Measurements from ENCODE around the gene CLASP1. TPM values are rescaled to one million over a fixed set of nuclear protein-coding genes. Genes with fewer than 3 reads are reported as not detected.

CLASP1 gene
- total and polyA plus RNA-seq, 2 experiments from 2014 or later: 16.6 to 56.3 TPM

DNA sequence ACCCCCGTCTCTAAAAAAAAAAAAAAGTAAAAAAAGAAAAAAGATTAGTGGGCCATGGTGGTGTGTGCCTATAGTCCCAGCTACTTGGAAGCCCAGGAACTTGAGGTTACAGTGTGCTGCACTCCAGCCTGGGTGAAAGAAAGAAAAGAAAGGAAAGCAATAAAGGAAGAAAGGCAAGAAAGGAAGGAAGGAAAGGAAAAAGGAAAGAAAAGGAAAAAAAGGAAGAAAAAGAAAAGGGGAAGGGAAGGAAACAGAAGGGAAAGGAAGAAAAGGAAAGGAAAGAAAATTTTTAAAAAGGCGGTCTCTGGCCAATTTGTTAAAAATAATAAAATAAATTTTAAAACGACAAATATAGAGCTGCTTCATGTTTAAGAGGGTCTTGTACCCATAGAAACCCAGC lies 192.9 kb downstream of the CLASP1 start:
- Histone ChIP-seq H3K4me1 (ENCODE audit: insufficient read depth) (no peaks in the 10 kb centered on the region), H4K20me1 (replicated peaks; ENCODE audit: insufficient read depth) (peaks cover 3% of the 10 kb centered on the region; the same call in 1 of the 2 replicates), H3K4me3 (no peak overlapping the region), H3F3A (replicated peaks; ENCODE audit: low read depth) (no peaks in the 10 kb centered on the region), H3K79me2 (replicated peaks; ENCODE audit: insufficient read depth) (no peaks in the 10 kb centered on the region), H3K36me3 (ENCODE audit: insufficient read depth) (no peaks in the 10 kb centered on the region; the same call in 1 of the 2 replicates), H3K27me3 (ENCODE audit: insufficient read depth) (no peaks in the 10 kb centered on the region), H3K4me2 (no peak overlapping the region), H3K27ac (ENCODE audit: low read depth) (no peak overlapping the region), H2AFZ (no peak overlapping the region), H3K9me2 (ENCODE audit: insufficient read depth) (no peaks in the 10 kb centered on the region)
- TF ChIP-seq, protein P1, sequence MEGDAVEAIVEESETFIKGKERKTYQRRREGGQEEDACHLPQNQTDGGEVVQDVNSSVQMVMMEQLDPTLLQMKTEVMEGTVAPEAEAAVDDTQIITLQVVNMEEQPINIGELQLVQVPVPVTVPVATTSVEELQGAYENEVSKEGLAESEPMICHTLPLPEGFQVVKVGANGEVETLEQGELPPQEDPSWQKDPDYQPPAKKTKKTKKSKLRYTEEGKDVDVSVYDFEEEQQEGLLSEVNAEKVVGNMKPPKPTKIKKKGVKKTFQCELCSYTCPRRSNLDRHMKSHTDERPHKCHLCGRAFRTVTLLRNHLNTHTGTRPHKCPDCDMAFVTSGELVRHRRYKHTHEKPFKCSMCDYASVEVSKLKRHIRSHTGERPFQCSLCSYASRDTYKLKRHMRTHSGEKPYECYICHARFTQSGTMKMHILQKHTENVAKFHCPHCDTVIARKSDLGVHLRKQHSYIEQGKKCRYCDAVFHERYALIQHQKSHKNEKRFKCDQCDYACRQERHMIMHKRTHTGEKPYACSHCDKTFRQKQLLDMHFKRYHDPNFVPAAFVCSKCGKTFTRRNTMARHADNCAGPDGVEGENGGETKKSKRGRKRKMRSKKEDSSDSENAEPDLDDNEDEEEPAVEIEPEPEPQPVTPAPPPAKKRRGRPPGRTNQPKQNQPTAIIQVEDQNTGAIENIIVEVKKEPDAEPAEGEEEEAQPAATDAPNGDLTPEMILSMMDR (conservative IDR thresholded peaks at IDR 0.05; ENCODE audit: low read depth in 2 of 2): no peak
- TF ChIP-seq JUNB (IDR thresholded peaks at IDR 0.05; ENCODE audit: unreplicated experiment): no peak
- no peak for TF ChIP-seq NANOG (IDR thresholded peaks at IDR 0.05; ENCODE audit: borderline replicate concordance)
- TF ChIP-seq EZH2phosphoT487 (IDR thresholded peaks at IDR 0.05; ENCODE audit: unreplicated experiment): no peak
- TF ChIP-seq, protein P2, sequence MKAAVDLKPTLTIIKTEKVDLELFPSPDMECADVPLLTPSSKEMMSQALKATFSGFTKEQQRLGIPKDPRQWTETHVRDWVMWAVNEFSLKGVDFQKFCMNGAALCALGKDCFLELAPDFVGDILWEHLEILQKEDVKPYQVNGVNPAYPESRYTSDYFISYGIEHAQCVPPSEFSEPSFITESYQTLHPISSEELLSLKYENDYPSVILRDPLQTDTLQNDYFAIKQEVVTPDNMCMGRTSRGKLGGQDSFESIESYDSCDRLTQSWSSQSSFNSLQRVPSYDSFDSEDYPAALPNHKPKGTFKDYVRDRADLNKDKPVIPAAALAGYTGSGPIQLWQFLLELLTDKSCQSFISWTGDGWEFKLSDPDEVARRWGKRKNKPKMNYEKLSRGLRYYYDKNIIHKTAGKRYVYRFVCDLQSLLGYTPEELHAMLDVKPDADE (IDR thresholded peaks at IDR 0.05): no peak
- no peak for TF ChIP-seq ZNF462 (CRISPR knock-in tag; IDR thresholded peaks at IDR 0.05)
- TF ChIP-seq ZNF331 (CRISPR knock-in tag; IDR thresholded peaks at IDR 0.05; ENCODE audit: low read depth): no peak
- TF ChIP-seq STAT1 (IDR thresholded peaks at IDR 0.05; ENCODE audit: unreplicated experiment): no peak
- TF ChIP-seq, protein P3, sequence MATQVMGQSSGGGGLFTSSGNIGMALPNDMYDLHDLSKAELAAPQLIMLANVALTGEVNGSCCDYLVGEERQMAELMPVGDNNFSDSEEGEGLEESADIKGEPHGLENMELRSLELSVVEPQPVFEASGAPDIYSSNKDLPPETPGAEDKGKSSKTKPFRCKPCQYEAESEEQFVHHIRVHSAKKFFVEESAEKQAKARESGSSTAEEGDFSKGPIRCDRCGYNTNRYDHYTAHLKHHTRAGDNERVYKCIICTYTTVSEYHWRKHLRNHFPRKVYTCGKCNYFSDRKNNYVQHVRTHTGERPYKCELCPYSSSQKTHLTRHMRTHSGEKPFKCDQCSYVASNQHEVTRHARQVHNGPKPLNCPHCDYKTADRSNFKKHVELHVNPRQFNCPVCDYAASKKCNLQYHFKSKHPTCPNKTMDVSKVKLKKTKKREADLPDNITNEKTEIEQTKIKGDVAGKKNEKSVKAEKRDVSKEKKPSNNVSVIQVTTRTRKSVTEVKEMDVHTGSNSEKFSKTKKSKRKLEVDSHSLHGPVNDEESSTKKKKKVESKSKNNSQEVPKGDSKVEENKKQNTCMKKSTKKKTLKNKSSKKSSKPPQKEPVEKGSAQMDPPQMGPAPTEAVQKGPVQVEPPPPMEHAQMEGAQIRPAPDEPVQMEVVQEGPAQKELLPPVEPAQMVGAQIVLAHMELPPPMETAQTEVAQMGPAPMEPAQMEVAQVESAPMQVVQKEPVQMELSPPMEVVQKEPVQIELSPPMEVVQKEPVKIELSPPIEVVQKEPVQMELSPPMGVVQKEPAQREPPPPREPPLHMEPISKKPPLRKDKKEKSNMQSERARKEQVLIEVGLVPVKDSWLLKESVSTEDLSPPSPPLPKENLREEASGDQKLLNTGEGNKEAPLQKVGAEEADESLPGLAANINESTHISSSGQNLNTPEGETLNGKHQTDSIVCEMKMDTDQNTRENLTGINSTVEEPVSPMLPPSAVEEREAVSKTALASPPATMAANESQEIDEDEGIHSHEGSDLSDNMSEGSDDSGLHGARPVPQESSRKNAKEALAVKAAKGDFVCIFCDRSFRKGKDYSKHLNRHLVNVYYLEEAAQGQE (IDR thresholded peaks at IDR 0.05; ENCODE audit: unreplicated experiment): no peak
- no peak for TF ChIP-seq CREB1 (CRISPR knock-in tag; IDR thresholded peaks at IDR 0.05; ENCODE audit: low read depth)
- no peak for ATAC-seq
- no peak for DNase-seq (ENCODE audit: low spot score)
- no peaks in the 10 kb centered on the region for H3K4me1 Mint-ChIP-seq
- peaks cover 5% of the 10 kb centered on the region for H3K27me3 Mint-ChIP-seq (ENCODE audit: insufficient read depth, low read depth, poor library complexity)
- H3K27ac Mint-ChIP-seq: no peak overlapping the region
- H3K9me3 Mint-ChIP-seq: no peaks in the 10 kb centered on the region
- peaks cover 14% of the 10 kb centered on the region; the same call in 2 of the 3 replicates for H3K36me3 Mint-ChIP-seq (ENCODE audit: low read depth)
- no peak overlapping the region for H3K4me3 Mint-ChIP-seq
